ENCODE data around the gene NR6A1.

NR6A1 gene

GRCh38 chr9:124771021-124771866 lies at the start of gene NR6A1 (continued):
- TF ChIP-seq ZBTB11 (tag by site-specific recombination; conservative IDR thresholded peaks at IDR 0.05; ENCODE audit: low read depth): no peak
- peak; percentile 65 for TF ChIP-seq SP7 (tag by site-specific recombination; IDR thresholded peaks at IDR 0.05)
- no peak for TF ChIP-seq ZNF670 (tag by site-specific recombination; IDR thresholded peaks at IDR 0.05; ENCODE audit: low read depth)
- peak; percentile 93 for TF ChIP-seq KLF10 (tag by site-specific recombination; IDR thresholded peaks at IDR 0.05)
- peak; percentile 88 for TF ChIP-seq KLF16 (tag by site-specific recombination; IDR thresholded peaks at IDR 0.05)
- no peak for TF ChIP-seq ZNF571 (tag by site-specific recombination; IDR thresholded peaks at IDR 0.05)
- no peak for TF ChIP-seq SCRT2 (tag by site-specific recombination; IDR thresholded peaks at IDR 0.05)
- TF ChIP-seq ZEB2 (tag by site-specific recombination; IDR thresholded peaks at IDR 0.05): no peak
- peak; percentile 51; the same call in 1 of the 2 replicates for TF ChIP-seq CTCF (tag by site-specific recombination; IDR thresholded peaks at IDR 0.05)
- no peak for TF ChIP-seq TSHZ1 (tag by site-specific recombination; IDR thresholded peaks at IDR 0.05; ENCODE audit: borderline replicate concordance)
- TF ChIP-seq ZNF692 (tag by site-specific recombination; IDR thresholded peaks at IDR 0.05): peak; percentile 26
- TF ChIP-seq ZSCAN18 (tag by site-specific recombination; IDR thresholded peaks at IDR 0.05): no peak
- peak; percentile 76 for TF ChIP-seq ZBTB21 (tag by site-specific recombination; IDR thresholded peaks at IDR 0.05)
- TF ChIP-seq ZNF37A (tag by site-specific recombination; IDR thresholded peaks at IDR 0.05): no peak
- TF ChIP-seq ZNF423 (tag by site-specific recombination; IDR thresholded peaks at IDR 0.05): peak; percentile 2; the same call in 1 of the 2 replicates
- TF ChIP-seq ZNF221 (tag by site-specific recombination; IDR thresholded peaks at IDR 0.05; ENCODE audit: borderline replicate concordance): no peak
- no peak for TF ChIP-seq ZNF114 (tag by site-specific recombination; IDR thresholded peaks at IDR 0.05)
- TF ChIP-seq ZNF157 (tag by site-specific recombination; IDR thresholded peaks at IDR 0.05): no peak
- peak; percentile 97 for TF ChIP-seq SP3 (tag by site-specific recombination; IDR thresholded peaks at IDR 0.05)
- TF ChIP-seq ZNF202 (tag by site-specific recombination; IDR thresholded peaks at IDR 0.05; ENCODE audit: borderline replicate concordance): no peak
- no peak for TF ChIP-seq ZNF16 (tag by site-specific recombination; IDR thresholded peaks at IDR 0.05; ENCODE audit: low read depth)
- TF ChIP-seq SETDB1 (IDR thresholded peaks at IDR 0.05; ENCODE audit: insufficient read length, low read length): peak; percentile 41
- TF ChIP-seq YY2 (tag by site-specific recombination; IDR thresholded peaks at IDR 0.05): no peak
- TF ChIP-seq ZNF350 (tag by site-specific recombination; IDR thresholded peaks at IDR 0.05): no peak
- no peak for TF ChIP-seq ZBTB44 (tag by site-specific recombination; IDR thresholded peaks at IDR 0.05)
- TF ChIP-seq ZFP69B (tag by site-specific recombination; IDR thresholded peaks at IDR 0.05): no peak
- no peak for TF ChIP-seq ZNF266 (tag by site-specific recombination; IDR thresholded peaks at IDR 0.05; ENCODE audit: low read depth)

All from HEK293 (cell line).